ENCODE measurements around the gene CLDN1.

DNA sequence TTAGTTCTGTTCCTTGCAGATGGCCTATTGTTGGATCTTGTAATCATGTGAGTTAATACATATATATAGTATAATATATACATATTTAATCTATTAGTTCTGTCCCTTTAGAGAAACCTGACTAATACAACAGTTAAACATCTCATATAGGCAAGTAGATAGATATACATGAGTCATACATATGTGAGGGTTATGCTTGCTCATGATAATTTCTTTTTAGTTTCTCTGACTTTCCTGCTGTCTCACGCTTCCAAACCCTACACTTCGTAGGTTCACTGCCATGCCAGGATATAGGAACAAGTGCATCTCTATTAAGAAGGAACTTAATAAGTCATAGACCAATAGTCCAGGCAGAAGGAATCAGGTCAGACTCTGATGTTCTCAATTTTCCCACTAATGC lies 48.9 kb upstream of the CLDN1 start:
- TF ChIP-seq, protein P1, sequence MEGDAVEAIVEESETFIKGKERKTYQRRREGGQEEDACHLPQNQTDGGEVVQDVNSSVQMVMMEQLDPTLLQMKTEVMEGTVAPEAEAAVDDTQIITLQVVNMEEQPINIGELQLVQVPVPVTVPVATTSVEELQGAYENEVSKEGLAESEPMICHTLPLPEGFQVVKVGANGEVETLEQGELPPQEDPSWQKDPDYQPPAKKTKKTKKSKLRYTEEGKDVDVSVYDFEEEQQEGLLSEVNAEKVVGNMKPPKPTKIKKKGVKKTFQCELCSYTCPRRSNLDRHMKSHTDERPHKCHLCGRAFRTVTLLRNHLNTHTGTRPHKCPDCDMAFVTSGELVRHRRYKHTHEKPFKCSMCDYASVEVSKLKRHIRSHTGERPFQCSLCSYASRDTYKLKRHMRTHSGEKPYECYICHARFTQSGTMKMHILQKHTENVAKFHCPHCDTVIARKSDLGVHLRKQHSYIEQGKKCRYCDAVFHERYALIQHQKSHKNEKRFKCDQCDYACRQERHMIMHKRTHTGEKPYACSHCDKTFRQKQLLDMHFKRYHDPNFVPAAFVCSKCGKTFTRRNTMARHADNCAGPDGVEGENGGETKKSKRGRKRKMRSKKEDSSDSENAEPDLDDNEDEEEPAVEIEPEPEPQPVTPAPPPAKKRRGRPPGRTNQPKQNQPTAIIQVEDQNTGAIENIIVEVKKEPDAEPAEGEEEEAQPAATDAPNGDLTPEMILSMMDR (IDR thresholded peaks at IDR 0.05; ENCODE audit: borderline replicate concordance, extremely low read depth, low read length, poor library complexity, severe bottlenecking): no peak
- no peak for TF ChIP-seq EZH2 (IDR thresholded peaks at IDR 0.05; ENCODE audit: borderline replicate concordance, low read depth, low read length, severe bottlenecking)
